Cardiac muscle cell (in vitro differentiated cells and primary cell): ENCODE data around the gene LHX1. TPM values are rescaled to one million over a fixed set of nuclear protein-coding genes. Genes with fewer than 3 reads are reported as not detected.

ENCODE experiments used
- DNase-seq, 2 donors: peaks; one replicate each; pipeline versions ENCODE4 v3.0.0 to v3.0.0-alpha.2; 2010 to 2017; ENCODE audit warnings: low read depth in 1 of 2, low spot score in 1 of 2
- H3K27ac ChIP-seq: fragments of 200-600 bp; sonication (generic); 2 replicates; pipeline ENCODE4 v1.5.1; 2016
- H3K27me3 ChIP-seq: fragments of 200-600 bp; sonication (generic); 2 replicates; pipeline ENCODE4 v1.6.0; 2016; ENCODE audit warnings: control low read depth
- H3K36me3 ChIP-seq: fragments of 200-600 bp; sonication (generic); 2 replicates; pipeline ENCODE4 v1.5.1; 2016; ENCODE audit warnings: control low read depth
- H3K4me1 ChIP-seq: fragments of 200-600 bp; sonication (generic); 2 replicates; pipeline ENCODE4 v1.8.1; 2017; ENCODE audit warnings: low read depth, mild to moderate bottlenecking, mixed run types
- H3K4me3 ChIP-seq: fragments of 200-600 bp; sonication (generic); 2 replicates; pipeline ENCODE4 v1.5.1; 2016; ENCODE audit warnings: mild to moderate bottlenecking
- H3K9me3 ChIP-seq: fragments of 200-600 bp; sonication (generic); 2 replicates; pipeline ENCODE4 v1.5.1; 2017; ENCODE audit warnings: low read depth, mild to moderate bottlenecking, control low read depth
- polyA plus RNA-seq: library from polyadenylated mRNA; unstranded; fragments of >200 nt; fragmentation: Nextera tagmentation; extraction: Ambion mirVana; gene quantifications from 2 replicates; pipeline ENCODE4 v1.2.1, GENCODE V29; 2016
- total RNA-seq: library from RNA; depleted of rRNA; stranded (reverse); fragments of >200 nt; gene quantifications from 2 replicates; pipeline ENCODE4 v1.2.3, GENCODE V29; 2016
- TF ChIP-seq, protein P1 (sequence below): IDR thresholded peaks from 2 replicates; pipeline ENCODE4 v1.5.1; 2012; ENCODE audit warnings: low read depth, mild to moderate bottlenecking, low read length

Gene LHX1
- total and polyA plus RNA-seq, 2 experiments from 2014 or later = 3.1 to 4.1 TPM

DNA sequence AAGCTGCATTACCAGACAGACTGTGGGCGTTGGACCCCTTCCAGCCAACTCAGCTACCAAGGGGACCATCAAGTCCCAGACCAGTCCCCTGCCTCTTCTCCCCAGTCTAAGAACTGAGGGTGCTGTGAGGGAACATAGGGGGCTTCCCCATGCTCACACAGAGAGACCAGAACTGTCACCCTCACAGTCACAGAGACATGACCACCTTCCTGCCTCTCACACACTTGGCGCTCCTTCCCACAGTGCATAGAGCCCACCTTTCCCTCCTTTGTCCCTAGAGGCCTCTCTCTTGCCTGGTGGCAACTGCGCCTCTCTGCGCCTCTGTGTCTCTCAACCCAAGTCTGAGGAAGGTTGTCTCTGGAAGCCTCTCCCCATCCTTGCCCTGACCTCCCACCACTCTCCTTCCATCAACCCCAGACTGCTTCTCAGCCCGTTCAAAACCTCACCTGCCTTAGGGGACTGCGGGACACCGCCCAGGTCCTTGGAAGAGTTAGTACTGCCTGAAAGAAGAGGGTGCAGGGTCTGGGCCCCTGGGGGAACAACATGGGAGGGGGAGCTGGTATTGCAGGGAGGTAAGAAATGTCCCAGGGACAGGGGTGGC lies 6.1 kb upstream of the LHX1 start:
- H3K27me3 ChIP-seq = peaks cover 72% of the 10 kb centered on the region
- H3K36me3 ChIP-seq = no peaks in the 10 kb centered on the region
- no peaks in the 10 kb centered on the region for H3K9me3 ChIP-seq
- DNase-seq = no peak
- H3K4me1 ChIP-seq = peaks cover 50% of the 10 kb centered on the region
- H3K4me3 ChIP-seq = no peak overlapping the region
- H3K27ac ChIP-seq = no peak overlapping the region
- TF ChIP-seq, protein P1, sequence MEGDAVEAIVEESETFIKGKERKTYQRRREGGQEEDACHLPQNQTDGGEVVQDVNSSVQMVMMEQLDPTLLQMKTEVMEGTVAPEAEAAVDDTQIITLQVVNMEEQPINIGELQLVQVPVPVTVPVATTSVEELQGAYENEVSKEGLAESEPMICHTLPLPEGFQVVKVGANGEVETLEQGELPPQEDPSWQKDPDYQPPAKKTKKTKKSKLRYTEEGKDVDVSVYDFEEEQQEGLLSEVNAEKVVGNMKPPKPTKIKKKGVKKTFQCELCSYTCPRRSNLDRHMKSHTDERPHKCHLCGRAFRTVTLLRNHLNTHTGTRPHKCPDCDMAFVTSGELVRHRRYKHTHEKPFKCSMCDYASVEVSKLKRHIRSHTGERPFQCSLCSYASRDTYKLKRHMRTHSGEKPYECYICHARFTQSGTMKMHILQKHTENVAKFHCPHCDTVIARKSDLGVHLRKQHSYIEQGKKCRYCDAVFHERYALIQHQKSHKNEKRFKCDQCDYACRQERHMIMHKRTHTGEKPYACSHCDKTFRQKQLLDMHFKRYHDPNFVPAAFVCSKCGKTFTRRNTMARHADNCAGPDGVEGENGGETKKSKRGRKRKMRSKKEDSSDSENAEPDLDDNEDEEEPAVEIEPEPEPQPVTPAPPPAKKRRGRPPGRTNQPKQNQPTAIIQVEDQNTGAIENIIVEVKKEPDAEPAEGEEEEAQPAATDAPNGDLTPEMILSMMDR = no peak

DNA sequence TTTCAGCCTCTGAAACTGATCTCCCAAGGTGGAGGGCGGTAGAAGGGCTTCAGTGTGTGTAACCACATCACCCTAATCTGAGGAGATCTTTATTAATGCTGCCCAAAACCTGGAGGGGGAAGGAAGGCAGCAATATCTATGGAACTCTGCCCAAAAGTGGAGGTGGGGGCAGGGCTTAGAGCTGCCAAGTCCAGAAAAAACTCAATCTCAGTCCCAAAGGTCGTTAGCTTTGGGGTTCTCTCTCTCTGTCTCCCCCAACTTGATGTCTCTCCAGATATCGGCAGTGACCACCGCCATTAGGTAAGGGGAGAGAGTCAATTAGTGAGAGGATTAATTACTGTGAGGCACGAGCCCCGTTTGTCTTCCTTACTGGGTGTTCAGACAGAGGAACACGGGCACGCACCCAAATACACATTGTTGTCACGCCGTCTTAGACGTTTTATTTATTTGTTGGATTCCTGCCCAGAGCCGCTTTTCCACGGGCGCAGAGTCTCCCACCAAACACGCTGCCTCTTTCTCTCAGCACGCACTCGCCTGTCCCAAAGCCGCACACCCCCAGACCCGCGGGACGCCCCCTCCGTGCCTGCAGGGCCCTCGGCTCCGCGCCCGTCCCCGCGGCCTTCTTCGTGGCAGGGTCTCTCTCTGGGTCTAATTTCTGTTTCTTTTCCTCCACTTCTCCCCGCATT lies 5.4 kb upstream of the LHX1 start:
- DNase-seq = peak in 1 of 2 donors; percentile 40
- Histone ChIP-seq H3K27ac (no peak overlapping the region), H3K27me3 (peaks cover 79% of the 10 kb centered on the region), H3K4me1 (peaks cover 44% of the 10 kb centered on the region), H3K4me3 (no peak overlapping the region), H3K36me3 (no peaks in the 10 kb centered on the region), H3K9me3 (no peaks in the 10 kb centered on the region)
- TF ChIP-seq, protein P1 = no peak

DNA sequence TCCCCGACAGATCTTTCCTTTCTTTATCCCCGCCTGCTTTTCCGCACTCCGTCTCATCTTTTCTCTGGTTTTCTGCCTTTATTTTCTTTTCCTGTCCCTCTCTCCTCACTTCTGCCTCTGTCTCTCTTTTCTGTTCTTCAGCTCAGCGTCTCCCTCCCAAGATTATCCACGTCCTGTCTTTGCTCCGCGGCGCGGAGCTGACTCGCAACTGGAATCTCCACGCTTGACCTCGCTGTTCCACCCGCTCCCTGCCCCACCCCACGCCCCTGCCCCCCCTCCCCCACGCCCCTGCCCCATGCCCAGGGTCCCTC lies 4.9 kb upstream of the LHX1 start:
- Histone ChIP-seq H3K4me3 (no peak overlapping the region), H3K4me1 (peaks cover 42% of the 10 kb centered on the region), H3K27me3 (peaks cover 84% of the 10 kb centered on the region), H3K36me3 (no peaks in the 10 kb centered on the region), H3K27ac (no peak overlapping the region), H3K9me3 (no peaks in the 10 kb centered on the region)
- DNase-seq = no peak
- TF ChIP-seq, protein P1 = no peak

DNA sequence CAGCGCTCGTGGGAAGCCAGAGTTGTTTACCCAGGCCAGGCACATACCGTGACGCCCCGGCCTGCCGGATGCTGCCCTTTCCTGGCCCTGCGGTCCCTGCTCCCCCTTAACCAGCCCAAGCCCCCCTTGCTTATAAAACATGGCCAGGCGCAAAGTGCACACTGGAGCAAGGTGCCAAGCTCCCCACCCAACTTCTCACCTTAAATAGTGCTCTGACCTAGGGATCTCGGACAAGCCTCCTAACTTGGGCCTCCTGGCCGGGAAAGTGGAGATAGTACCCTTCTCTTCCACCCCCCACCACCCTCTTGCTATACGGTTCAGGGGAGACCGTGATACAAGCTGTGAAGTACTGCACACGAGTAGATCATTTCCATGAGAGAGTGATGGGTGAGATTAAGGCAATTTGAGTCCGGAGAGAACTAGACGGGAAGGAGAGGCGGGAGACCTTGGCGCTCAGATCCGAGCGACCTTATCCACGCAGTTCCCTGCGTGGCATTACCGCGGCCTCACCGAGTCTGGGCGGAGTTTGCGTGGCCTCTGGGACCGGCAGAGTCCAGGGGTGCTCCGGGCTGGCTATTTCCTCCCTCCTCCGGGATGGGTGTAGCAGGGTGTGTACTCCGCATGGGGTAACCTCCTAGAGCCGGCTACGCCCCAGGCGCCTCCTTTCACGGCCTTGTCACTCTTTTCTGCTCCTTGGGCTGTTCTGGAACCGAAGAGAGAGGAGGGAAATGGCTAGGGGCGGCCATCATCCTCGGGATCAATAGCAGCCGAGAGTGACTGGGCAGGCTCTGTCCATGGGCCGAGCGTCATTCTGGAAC lies 4.4 kb upstream of the LHX1 start:
- no peak for DNase-seq
- Histone ChIP-seq H3K27me3 (peaks cover 89% of the 10 kb centered on the region), H3K4me1 (peaks cover 42% of the 10 kb centered on the region), H3K36me3 (no peaks in the 10 kb centered on the region), H3K9me3 (no peaks in the 10 kb centered on the region), H3K27ac (no peak overlapping the region), H3K4me3 (no peak overlapping the region)
- TF ChIP-seq, protein P1 = no peak

DNA sequence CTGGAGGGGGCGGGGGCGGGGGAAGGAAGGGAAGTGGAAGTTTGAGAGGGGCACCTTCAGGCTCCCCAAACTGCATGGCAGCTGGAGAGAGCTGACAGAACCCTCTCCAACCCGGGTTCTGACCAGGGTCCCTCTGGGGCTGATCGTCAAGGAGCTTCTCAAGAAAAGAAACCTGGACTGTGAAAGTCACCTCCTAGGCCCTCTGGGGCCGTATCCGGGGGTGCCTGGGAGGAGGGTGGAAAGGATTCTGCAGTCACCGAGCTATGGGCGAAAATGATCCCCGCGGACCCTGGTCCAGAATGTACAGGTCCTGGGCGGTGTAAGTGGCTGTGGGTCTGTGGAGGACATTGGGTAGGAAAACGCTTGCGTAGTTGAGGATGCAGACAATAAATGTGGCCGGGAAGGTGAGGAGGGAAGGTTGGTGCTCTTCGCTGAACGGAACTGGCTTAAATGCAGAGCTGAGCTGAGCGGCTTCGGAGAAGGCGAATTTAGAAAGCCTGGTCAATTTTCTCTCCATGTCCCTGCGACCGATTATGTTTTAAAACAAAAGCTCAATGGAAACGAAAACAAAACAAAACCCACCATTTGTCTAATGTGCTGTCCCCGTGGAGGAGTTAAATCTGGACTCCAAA lies 3.6 kb upstream of the LHX1 start:
- H3K27ac ChIP-seq = no peak overlapping the region
- H3K27me3 ChIP-seq = peaks cover 97% of the 10 kb centered on the region
- no peaks in the 10 kb centered on the region for H3K36me3 ChIP-seq
- no peak for DNase-seq
- H3K4me1 ChIP-seq = peaks cover 36% of the 10 kb centered on the region
- TF ChIP-seq, protein P1 = no peak
- no peaks in the 10 kb centered on the region for H3K9me3 ChIP-seq
- H3K4me3 ChIP-seq = peak overlapping the region; percentile 42
